AG04450 (cell line): ENCODE results near the gene FCAMR. TPM values are rescaled to one million over a fixed set of nuclear protein-coding genes. Genes with fewer than 3 reads are reported as not detected.

ENCODE experiments used
- CTCF ChIA-PET: fragments of 300-600, 350-600 bp; formaldehyde crosslinking; extraction: SDS; loops from one replicate; lab custom pipeline; 2022; ENCODE audit warnings: antibody characterized with exemption, inconsistent platforms; lab: Charles Lee
- POLR2A ChIA-PET: fragments of 350-600 bp; formaldehyde crosslinking; extraction: SDS; loops from one replicate; lab custom pipeline; 2021; ENCODE audit warnings: antibody characterized with exemption, inconsistent platforms; lab: Yijun Ruan, JAX
- DNase-seq: peaks from one replicate; pipeline ENCODE4 v3.0.0-alpha.2; 2011; ENCODE audit warnings: low read depth, low spot score
- H3K27ac ChIP-seq: one replicate; pipeline ENCODE4 v1.5.1; 2012; ENCODE audit warnings: low read depth, low read length, control low read depth
- H3K27me3 ChIP-seq: one replicate; pipeline ENCODE4 v1.6.0; 2012; ENCODE audit warnings: low read length; ENCODE audit not compliant: control insufficient read depth, insufficient read depth
- H3K4me3 ChIP-seq: 2 replicates; pipeline ENCODE4 v1.5.1; 2011; ENCODE audit warnings: mild to moderate bottlenecking, low read depth, low read length, control low read depth
- H3K9me3 ChIP-seq: 2 replicates; pipeline ENCODE4 v1.5.1; 2012; ENCODE audit warnings: low read length; ENCODE audit not compliant: control insufficient read depth, insufficient read depth
- polyA plus RNA-seq: library from polyadenylated mRNA; depleted of rRNA; stranded (reverse); fragments of >200 nt; gene quantifications from 2 replicates; pipeline ENCODE4 v1.2.3, GENCODE V29; 2011
- TF ChIP-seq, protein P1 (sequence below): IDR thresholded peaks from 2 replicates; pipeline ENCODE4 v1.5.1; 2011; ENCODE audit warnings: low read depth, low read length, control low read depth, inconsistent platforms

FCAMR gene
- polyA plus RNA-seq, 1 experiment, result not detected

DNA sequence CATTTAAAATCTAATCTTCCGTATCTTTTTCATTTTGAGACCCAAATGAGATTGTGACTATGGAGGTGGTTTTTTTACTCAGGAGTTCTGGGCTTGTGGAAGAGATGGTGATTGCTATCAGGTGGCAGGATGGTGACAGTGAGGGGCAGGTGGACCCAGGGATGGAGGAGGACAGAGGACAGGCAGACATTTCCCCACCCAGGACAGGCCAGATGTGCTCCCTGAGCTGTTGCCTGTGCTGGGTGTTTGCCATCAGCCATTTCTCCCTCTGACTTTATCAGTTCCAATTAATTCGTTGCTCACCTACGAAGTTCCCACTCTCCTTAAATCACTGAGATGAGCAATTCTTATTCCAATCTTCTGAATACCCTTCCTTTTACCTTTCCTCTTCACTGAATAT lies 35.8 kb upstream of the FCAMR start:
- DNase-seq, result no peak
- TF ChIP-seq, protein P1, sequence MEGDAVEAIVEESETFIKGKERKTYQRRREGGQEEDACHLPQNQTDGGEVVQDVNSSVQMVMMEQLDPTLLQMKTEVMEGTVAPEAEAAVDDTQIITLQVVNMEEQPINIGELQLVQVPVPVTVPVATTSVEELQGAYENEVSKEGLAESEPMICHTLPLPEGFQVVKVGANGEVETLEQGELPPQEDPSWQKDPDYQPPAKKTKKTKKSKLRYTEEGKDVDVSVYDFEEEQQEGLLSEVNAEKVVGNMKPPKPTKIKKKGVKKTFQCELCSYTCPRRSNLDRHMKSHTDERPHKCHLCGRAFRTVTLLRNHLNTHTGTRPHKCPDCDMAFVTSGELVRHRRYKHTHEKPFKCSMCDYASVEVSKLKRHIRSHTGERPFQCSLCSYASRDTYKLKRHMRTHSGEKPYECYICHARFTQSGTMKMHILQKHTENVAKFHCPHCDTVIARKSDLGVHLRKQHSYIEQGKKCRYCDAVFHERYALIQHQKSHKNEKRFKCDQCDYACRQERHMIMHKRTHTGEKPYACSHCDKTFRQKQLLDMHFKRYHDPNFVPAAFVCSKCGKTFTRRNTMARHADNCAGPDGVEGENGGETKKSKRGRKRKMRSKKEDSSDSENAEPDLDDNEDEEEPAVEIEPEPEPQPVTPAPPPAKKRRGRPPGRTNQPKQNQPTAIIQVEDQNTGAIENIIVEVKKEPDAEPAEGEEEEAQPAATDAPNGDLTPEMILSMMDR, result no peak
- H3K9me3 ChIP-seq, result no peaks in the 10 kb centered on the region
- ChIA-PET POLR2A (no interaction called here), CTCF (interaction anchor here (0.7 to 3.0 kb wide), 11 partner anchors 8 to 399 kb away, joined by 3 to 17 read pairs (median 5); partner anchors contain the start of gene C1orf116)
- H3K27ac ChIP-seq, result no peak overlapping the region
- no peak overlapping the region for H3K4me3 ChIP-seq
- no peaks in the 10 kb centered on the region for H3K27me3 ChIP-seq

DNA sequence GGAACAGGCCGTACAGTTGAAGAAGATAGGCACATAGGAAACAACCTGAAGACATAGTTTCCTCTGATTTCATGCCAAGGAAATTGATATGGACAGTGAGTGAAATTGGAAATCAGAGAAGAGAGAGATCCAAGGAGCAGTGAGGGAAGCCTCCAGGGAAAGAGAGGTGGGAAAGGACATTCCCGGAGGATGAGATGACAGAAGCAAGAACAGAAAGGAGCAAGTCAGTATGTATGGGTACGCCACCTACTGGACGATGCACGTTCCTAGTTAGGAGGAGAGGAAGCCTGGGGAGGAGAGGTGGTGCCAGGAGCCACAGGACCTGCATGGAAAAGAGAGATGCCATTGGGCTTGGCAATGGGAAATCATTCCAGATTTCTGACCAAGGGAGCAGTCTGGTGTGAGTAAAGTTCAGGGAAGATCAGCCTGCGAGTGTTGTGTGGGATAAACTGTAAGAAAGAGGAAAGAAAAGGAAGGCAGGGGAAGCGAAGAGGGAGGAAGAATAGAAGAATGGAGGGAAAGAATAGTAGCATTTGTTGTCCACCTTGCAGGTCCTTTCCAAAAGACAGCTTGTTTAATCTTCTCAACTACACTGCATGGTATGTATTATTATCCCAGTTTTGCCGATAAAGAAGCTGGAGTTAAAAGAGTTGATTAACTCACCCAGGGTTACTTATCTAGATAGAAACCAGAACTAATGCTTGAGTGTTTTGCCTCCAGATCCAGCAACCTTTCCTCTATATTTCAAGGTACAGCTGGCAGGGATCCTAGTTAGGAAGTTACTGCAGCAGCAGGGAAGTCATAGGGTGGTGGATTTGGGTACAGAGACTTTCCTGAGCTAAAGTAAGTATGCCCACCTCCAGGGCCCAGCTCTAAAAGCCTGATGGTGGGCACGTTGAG lies 34.9 kb upstream of the FCAMR start:
- DNase-seq, result peak; percentile 23
- no peaks in the 10 kb centered on the region for H3K9me3 ChIP-seq
- CTCF ChIA-PET, result interaction anchor here (0.5 to 3.0 kb wide), 20 partner anchors 9 to 399 kb away, joined by 3 to 17 read pairs (median 4); partner anchors contain the start of gene C1orf116
- POLR2A ChIA-PET, result no interaction called here
- no peak overlapping the region for H3K4me3 ChIP-seq
- TF ChIP-seq, protein P1, result peak; percentile 80
- no peak overlapping the region for H3K27ac ChIP-seq
- H3K27me3 ChIP-seq, result no peaks in the 10 kb centered on the region

DNA sequence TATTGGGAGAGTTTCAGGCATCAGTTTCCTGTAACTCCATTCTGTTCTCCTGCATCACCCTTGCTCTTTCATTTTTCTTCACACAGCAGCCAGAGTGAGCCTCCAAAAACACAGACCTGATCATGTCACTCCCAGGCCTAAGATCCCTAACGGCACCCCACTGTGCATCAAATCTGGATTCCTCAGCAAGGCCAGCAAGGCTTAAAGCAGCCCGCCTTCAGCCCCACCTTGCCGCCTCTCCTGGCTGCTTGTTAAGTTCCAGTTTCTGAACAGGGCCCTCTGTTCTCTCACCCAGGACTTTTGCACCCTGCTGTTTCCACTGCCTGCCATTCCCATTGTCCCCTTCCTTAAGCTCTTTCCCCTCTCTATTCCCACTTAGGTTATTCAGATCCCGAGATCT lies 33.0 kb upstream of the FCAMR start:
- TF ChIP-seq, protein P1, result no peak
- CTCF ChIA-PET, result interaction anchor here (1.4 to 3.0 kb wide), 4 partner anchors 18 to 47 kb away, joined by 6 to 17 read pairs (median 6); no protein-coding TSS in a partner anchor
- no peak for DNase-seq

DNA sequence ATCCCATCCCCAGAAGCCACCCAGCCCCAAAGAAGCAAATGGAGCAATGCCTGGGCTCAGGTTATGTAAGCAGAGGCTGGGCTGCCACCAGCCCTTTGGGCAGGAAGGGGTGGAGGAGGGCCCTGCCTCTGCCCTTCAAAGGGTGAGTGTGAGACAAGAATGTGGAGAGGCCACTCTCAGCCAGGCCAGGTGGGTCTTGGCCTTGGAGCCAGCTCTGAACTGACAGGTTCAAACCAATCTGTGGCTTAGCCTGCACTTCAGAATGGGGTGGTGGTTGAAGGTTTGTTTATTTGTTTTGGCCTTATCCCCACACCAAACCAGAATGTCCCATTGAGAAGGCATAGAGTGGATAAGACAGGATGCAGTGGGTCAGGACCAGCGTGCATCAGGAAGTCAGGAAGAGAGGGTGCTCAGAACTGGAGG lies 32.5 kb upstream of the FCAMR start:
- no peaks in the 10 kb centered on the region for H3K9me3 ChIP-seq
- no peak overlapping the region for H3K27ac ChIP-seq
- ChIA-PET POLR2A (no interaction called here), CTCF (interaction anchor here (3.0 kb wide), 1 partner anchor 20 kb away, joined by 17 read pairs; no protein-coding TSS in a partner anchor)
- no peak for DNase-seq
- TF ChIP-seq, protein P1, result no peak
- no peak overlapping the region for H3K4me3 ChIP-seq
- H3K27me3 ChIP-seq, result no peaks in the 10 kb centered on the region

More for the DNA sequence above, 33.0 kb upstream of the FCAMR start:
- POLR2A ChIA-PET, result no interaction called here
- no peak overlapping the region for H3K4me3 ChIP-seq
- H3K27ac ChIP-seq, result no peak overlapping the region
- no peaks in the 10 kb centered on the region for H3K9me3 ChIP-seq
- H3K27me3 ChIP-seq, result no peaks in the 10 kb centered on the region
